Measurements from ENCODE around the gene SMG6. TPM values are rescaled to one million over a fixed set of nuclear protein-coding genes. Genes with fewer than 3 reads are reported as not detected.

Gene SMG6
- total and polyA plus RNA-seq, 8 donors = 27.7 to 42.2 (median 38.5) TPM

- Histone ChIP-seq H3K27me3 (no peaks in the 10 kb centered on the region), H3K4me1 (peaks cover 0 to 16% of the 10 kb centered on the region in 2 donors), H3K36me3 (peaks cover 0 to 85% of the 10 kb centered on the region in 2 donors), H3K9me3 (no peaks in the 10 kb centered on the region), H3K4me3 (no peak overlapping the region), H3K27ac (no peak overlapping the region)
- ATAC-seq = peak; percentile 76
- TF ChIP-seq CTCF (IDR thresholded peaks at IDR 0.05) = peak; percentile 50 to 68
- intact Hi-C loops (cut with DNase I) = no loop called here
- DNase-seq = peak in 2 of 4 donors; percentile 54 to 71
These were observed 21.2 kb downstream of the SMG6 start for GRCh38 chr17:2282297-2282873.

- Histone ChIP-seq H3K4me3 (no peak overlapping the region), H3K9me3 (no peaks in the 10 kb centered on the region), H3K36me3 (peaks cover 0 to 89% of the 10 kb centered on the region in 2 donors), H3K27me3 (no peaks in the 10 kb centered on the region), H3K4me1 (peaks cover 0 to 16% of the 10 kb centered on the region in 2 donors), H3K27ac (no peak overlapping the region)
- no peak for DNase-seq
- intact Hi-C loops (cut with DNase I) = no loop called here
- TF ChIP-seq CTCF (IDR thresholded peaks at IDR 0.05) = no peak
- no peak for ATAC-seq
These were observed 23.9 kb downstream of the SMG6 start for GRCh38 chr17:2279707-2280106.

GRCh38 chr17:2277429-2278170, 26.0 kb downstream of the SMG6 start:
- Histone ChIP-seq H3K36me3 (peaks cover 0 to 92% of the 10 kb centered on the region in 2 donors), H3K4me1 (peaks cover 0 to 10% of the 10 kb centered on the region in 2 donors), H3K4me3 (no peak overlapping the region), H3K27ac (no peak overlapping the region), H3K27me3 (no peaks in the 10 kb centered on the region), H3K9me3 (no peaks in the 10 kb centered on the region)
- no peak for TF ChIP-seq CTCF (IDR thresholded peaks at IDR 0.05)
- DNase-seq (no peak), ATAC-seq (no peak)
- intact Hi-C loops (cut with DNase I) = no loop called here

- Histone ChIP-seq H3K36me3 (peaks cover 0 to 81% of the 10 kb centered on the region in 2 donors), H3K4me3 (no peak overlapping the region), H3K27ac (no peak overlapping the region), H3K27me3 (no peaks in the 10 kb centered on the region), H3K4me1 (no peaks in the 10 kb centered on the region), H3K9me3 (no peaks in the 10 kb centered on the region)
- no peak for TF ChIP-seq CTCF (IDR thresholded peaks at IDR 0.05)
- intact Hi-C loops (cut with DNase I) = no loop called here
- DNase-seq (no peak), ATAC-seq (no peak)
These were observed 27.9 kb downstream of the SMG6 start for GRCh38 chr17:2275722-2276121.

- ATAC-seq (no peak), DNase-seq (no peak)
- no peak for TF ChIP-seq CTCF (IDR thresholded peaks at IDR 0.05)
- Histone ChIP-seq H3K4me3 (no peak overlapping the region), H3K36me3 (peaks cover 0 to 80% of the 10 kb centered on the region in 2 donors), H3K27me3 (no peaks in the 10 kb centered on the region), H3K9me3 (no peaks in the 10 kb centered on the region), H3K4me1 (no peaks in the 10 kb centered on the region), H3K27ac (no peak overlapping the region)
- intact Hi-C loops (cut with DNase I) = no loop called here
These were observed 29.2 kb downstream of the SMG6 start for GRCh38 chr17:2274414-2274813.

Data from left lung (tissue), 10 donors.